Measurements from ENCODE around the gene EPDR1.

GRCh38 chr7:37957221-37957970 is 37.0 kb downstream of the EPDR1 start:
- TF ChIP-seq, protein P1, sequence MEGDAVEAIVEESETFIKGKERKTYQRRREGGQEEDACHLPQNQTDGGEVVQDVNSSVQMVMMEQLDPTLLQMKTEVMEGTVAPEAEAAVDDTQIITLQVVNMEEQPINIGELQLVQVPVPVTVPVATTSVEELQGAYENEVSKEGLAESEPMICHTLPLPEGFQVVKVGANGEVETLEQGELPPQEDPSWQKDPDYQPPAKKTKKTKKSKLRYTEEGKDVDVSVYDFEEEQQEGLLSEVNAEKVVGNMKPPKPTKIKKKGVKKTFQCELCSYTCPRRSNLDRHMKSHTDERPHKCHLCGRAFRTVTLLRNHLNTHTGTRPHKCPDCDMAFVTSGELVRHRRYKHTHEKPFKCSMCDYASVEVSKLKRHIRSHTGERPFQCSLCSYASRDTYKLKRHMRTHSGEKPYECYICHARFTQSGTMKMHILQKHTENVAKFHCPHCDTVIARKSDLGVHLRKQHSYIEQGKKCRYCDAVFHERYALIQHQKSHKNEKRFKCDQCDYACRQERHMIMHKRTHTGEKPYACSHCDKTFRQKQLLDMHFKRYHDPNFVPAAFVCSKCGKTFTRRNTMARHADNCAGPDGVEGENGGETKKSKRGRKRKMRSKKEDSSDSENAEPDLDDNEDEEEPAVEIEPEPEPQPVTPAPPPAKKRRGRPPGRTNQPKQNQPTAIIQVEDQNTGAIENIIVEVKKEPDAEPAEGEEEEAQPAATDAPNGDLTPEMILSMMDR (conservative IDR thresholded peaks at IDR 0.05; ENCODE audit: low read depth, low read length) = no peak
- no peak for TF ChIP-seq EZH2 (IDR thresholded peaks at IDR 0.05; ENCODE audit: low read length, unreplicated experiment)

Measured in PC-3 (cell line).